ENCODE data around the gene NOS3. TPM values are rescaled to one million over a fixed set of nuclear protein-coding genes. Genes with fewer than 3 reads are reported as not detected.

Gene NOS3
- total RNA-seq, 4 donors from 2014 or later: 1.4 to 10.8 (median 4.2) TPM

- DNase-seq: no peak
- intact Hi-C loops (cut with DNase I; ENCODE audit: low total_unique reads): no loop called here
- no peak for TF ChIP-seq POLR2A (IDR thresholded peaks at IDR 0.05)
- no peak for TF ChIP-seq CTCF (IDR thresholded peaks at IDR 0.05 in 4 of 5, conservative IDR thresholded peaks at IDR 0.05 in 1 of 5)
- H3K27ac ChIP-seq: no peak overlapping the region
- H3K4me1 ChIP-seq: no peaks in the 10 kb centered on the region
- in situ Hi-C loops (cut with MboI; ENCODE audit: low sequenced_read_pairs in 4 of 4): loop anchor here in 3 of 4 donors (25.0 kb wide), 1 partner anchor 212 kb away; no protein-coding TSS in a partner anchor
- peaks cover 0 to 6% (median 0%) of the 10 kb centered on the region in 3 donors for H3K27me3 ChIP-seq
- ATAC-seq: no peak
- H3K9me3 ChIP-seq: no peaks in the 10 kb centered on the region
- no peaks in the 10 kb centered on the region for H3K36me3 ChIP-seq
- H3K4me3 ChIP-seq: no peak overlapping the region
These were observed 8.2 kb downstream of the NOS3 start for GRCh38 chr7:150999001-150999400.

- intact Hi-C loops (cut with DNase I; ENCODE audit: low total_unique reads) (no loop called here), in situ Hi-C loops (cut with MboI; ENCODE audit: low sequenced_read_pairs in 4 of 4) (loop anchor here in 3 of 4 donors (25.0 kb wide), 1 partner anchor 212 kb away; no protein-coding TSS in a partner anchor)
- Histone ChIP-seq H3K4me1 (no peaks in the 10 kb centered on the region), H3K36me3 (no peaks in the 10 kb centered on the region), H3K4me3 (no peak overlapping the region), H3K27me3 (peaks cover 0 to 6% (median 0%) of the 10 kb centered on the region in 3 donors), H3K9me3 (no peaks in the 10 kb centered on the region), H3K27ac (no peak overlapping the region)
- ATAC-seq (no peak), DNase-seq (no peak)
- TF ChIP-seq POLR2A (IDR thresholded peaks at IDR 0.05): no peak
- TF ChIP-seq CTCF (IDR thresholded peaks at IDR 0.05 in 4 of 5, conservative IDR thresholded peaks at IDR 0.05 in 1 of 5): no peak
These were observed 8.8 kb downstream of the NOS3 start for GRCh38 chr7:150999497-151000230.

GRCh38 chr7:151000897-151001495, 10.2 kb downstream of the NOS3 start:
- no peaks in the 10 kb centered on the region for H3K4me1 ChIP-seq
- H3K27ac ChIP-seq: no peak overlapping the region
- H3K4me3 ChIP-seq: no peak overlapping the region
- H3K27me3 ChIP-seq: peaks cover 0 to 6% (median 0%) of the 10 kb centered on the region in 3 donors
- H3K36me3 ChIP-seq: no peaks in the 10 kb centered on the region
- in situ Hi-C loops (cut with MboI; ENCODE audit: low sequenced_read_pairs in 4 of 4) (no loop called here), intact Hi-C loops (cut with DNase I; ENCODE audit: low total_unique reads) (no loop called here)
- DNase-seq: no peak
- H3K9me3 ChIP-seq: no peaks in the 10 kb centered on the region
- no peak for ATAC-seq
- no peak for TF ChIP-seq POLR2A (IDR thresholded peaks at IDR 0.05)
- TF ChIP-seq CTCF (IDR thresholded peaks at IDR 0.05 in 4 of 5, conservative IDR thresholded peaks at IDR 0.05 in 1 of 5): no peak

GRCh38 chr7:151001546-151001945, 10.7 kb downstream of the NOS3 start:
- in situ Hi-C loops (cut with MboI; ENCODE audit: low sequenced_read_pairs in 4 of 4): no loop called here
- ATAC-seq (no peak), DNase-seq (no peak)
- Histone ChIP-seq H3K9me3 (no peaks in the 10 kb centered on the region), H3K36me3 (no peaks in the 10 kb centered on the region), H3K27me3 (peaks cover 0 to 4% (median 0%) of the 10 kb centered on the region in 3 donors), H3K27ac (no peak overlapping the region), H3K4me1 (no peaks in the 10 kb centered on the region), H3K4me3 (no peak overlapping the region)
- TF ChIP-seq CTCF (IDR thresholded peaks at IDR 0.05 in 4 of 5, conservative IDR thresholded peaks at IDR 0.05 in 1 of 5) (no peak), POLR2A (IDR thresholded peaks at IDR 0.05) (no peak)
- intact Hi-C loops (cut with DNase I; ENCODE audit: low total_unique reads): no loop called here
